ENCODE measurements around the gene PPARD. TPM values are rescaled to one million over a fixed set of nuclear protein-coding genes. Genes with fewer than 3 reads are reported as not detected.

The PPARD gene
- total and polyA plus RNA-seq, 2 of the 13 experiments (the other 11 are each of a cell fraction or from before 2014, with no cell fraction given), result 6.1 to 13.3 TPM

- no peak for TF ChIP-seq TEAD2 (CRISPR knock-in tag; IDR thresholded peaks at IDR 0.05)
- TF ChIP-seq MTF1 (CRISPR knock-in tag; IDR thresholded peaks at IDR 0.05), result peak; percentile 57; the same call in 1 of the 2 replicates
- peak; percentile 72 for TF ChIP-seq DBP (CRISPR knock-in tag; IDR thresholded peaks at IDR 0.05; ENCODE audit: not compliant biosample characterization)
- no peak for TF ChIP-seq KIAA2018 (CRISPR knock-in tag; IDR thresholded peaks at IDR 0.05; ENCODE audit: borderline replicate concordance)
- no peak for TF ChIP-seq ZHX2 (IDR thresholded peaks at IDR 0.05; ENCODE audit: low read depth)
- peak; percentile 82; the same call in 1 of the 2 replicates for TF ChIP-seq ZHX2 (CRISPR knock-in tag; IDR thresholded peaks at IDR 0.05; ENCODE audit: borderline replicate concordance)
- no peak; the same call in 1 of the 2 replicates for TF ChIP-seq CENPT (CRISPR knock-in tag; IDR thresholded peaks at IDR 0.05; ENCODE audit: low read depth)
- peak; percentile 87 for TF ChIP-seq MAX (IDR thresholded peaks at IDR 0.05)
- peak; percentile 70; the same call in 1 of the 2 replicates for TF ChIP-seq ZKSCAN8 (CRISPR knock-in tag; IDR thresholded peaks at IDR 0.05; ENCODE audit: borderline replicate concordance)
- no peak; the same call in 1 of the 2 replicates for TF ChIP-seq SRY (CRISPR knock-in tag; IDR thresholded peaks at IDR 0.05)
These were observed 23.9 kb upstream of the PPARD start (continued) for GRCh38 chr6:35318196-35319171.

Measured in HepG2 (cell line).